GM18507 (cell line): ENCODE results near the gene CTBP1.
A peak's percentile ranks its signal among the peaks of the same experiment; 100 is the strongest.

Source experiments
- DNase-seq: peaks from one replicate; pipeline ENCODE4 v3.0.0; 2011; ENCODE audit warnings: low read depth; ENCODE audit not compliant: insufficient read length; ENCODE audit errors: extremely low spot score
- FAIRE-seq: peaks from 2 replicates; lab custom pipeline; 2011; peaks lifted over from hg19 to GRCh38; lab: Jason Lieb, UNC

The CTBP1 gene

DNA sequence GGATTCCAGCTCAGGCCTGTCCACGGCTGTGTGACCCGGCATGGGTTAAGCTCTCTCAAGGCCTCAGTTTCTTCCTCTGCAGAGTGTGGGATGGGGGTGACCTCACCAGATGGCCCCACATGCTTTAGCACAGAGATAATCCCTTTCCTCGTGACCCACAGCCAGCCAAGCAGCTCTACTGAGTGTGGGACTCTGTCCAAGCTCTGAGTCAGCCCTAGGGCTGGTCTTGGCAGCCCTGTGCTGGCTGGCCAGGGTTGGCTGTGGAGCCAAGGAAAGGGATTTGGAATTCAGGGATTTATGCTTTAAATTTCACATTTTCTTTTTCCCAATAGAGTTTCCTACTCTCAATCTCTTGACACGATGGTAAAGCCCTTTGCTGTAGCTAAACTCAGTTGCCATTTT, 56.8 kb downstream of the CTBP1 start:
- FAIRE-seq, result no peak
- no peak for DNase-seq

DNA sequence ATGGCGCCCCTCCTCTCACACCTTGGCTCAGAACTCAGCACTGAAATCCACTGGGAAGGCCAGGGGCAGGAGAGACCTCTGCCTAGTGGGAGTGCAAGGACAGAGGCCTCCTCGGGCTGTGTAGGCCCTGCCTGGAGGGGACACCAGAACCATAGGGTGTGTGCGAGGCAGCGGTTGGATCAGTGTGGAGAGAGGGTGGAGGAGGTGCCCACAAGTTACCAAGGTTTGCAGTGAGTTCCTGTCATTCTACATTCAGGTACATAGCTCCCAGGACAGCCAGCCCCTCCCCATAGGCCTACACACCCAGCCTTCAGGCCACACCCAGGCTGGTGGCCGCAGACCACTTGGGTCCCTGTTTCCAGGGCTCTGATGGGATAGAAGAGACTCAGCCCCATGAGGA, 57.3 kb downstream of the CTBP1 start:
- no peak for DNase-seq
- no peak for FAIRE-seq

DNA sequence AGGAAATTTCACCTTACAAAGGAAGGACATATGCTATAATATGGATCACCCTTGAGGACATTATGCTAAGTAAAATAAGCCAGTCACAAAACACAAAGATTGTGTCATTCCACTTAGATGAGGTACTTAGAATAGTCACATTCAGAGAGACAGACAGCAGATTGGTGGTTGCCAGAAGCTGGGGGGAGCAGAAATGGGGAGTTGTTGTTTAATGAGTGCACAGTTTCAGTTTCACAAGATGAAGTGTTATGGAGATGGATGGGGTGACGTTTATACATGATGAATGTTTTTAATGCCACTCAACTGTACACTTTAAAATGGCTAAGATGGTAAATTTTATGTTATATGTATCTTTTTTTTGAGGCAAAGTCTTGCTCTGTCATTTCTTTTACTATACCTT, 61.7 kb downstream of the CTBP1 start:
- FAIRE-seq, result peak; percentile 90
- DNase-seq, result no peak

DNA sequence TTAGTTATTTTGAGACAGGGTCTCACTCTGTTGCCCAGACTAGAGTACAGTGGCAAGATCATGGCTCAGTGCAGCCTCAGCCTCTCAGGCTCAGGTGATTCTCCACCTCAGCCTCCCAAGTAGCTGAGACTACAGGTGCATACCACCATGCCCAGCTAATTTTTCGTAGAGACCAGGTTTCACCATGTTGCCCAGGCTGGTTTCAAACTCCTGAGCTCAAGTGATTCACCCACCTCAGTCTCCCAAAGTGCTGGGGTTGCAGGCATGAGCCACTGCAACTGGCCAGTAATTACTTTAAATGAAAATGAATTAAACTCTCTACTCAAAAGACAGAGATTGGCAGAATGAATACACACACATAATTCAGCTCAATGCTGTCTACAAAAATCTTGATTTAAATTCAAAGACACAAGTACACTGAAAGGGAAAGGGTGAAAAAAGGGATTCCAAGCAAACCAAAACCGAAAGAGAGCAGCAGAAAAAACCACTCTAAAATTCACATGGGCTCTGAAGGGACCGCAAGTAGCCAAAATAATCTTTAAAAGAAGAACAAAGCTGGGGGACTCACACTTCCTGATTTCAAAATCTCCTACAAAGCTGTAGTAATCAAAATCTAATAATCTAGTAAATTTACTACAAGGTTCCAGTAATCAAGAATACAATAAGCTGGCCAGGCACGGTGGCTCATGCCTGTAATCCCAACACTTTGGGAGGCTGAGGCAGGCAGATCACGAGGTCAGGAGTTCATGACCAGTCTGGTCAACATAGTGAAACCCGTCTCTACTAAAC, 64.8 kb downstream of the CTBP1 start:
- FAIRE-seq, result peak; percentile 92
- DNase-seq, result no peak

DNA sequence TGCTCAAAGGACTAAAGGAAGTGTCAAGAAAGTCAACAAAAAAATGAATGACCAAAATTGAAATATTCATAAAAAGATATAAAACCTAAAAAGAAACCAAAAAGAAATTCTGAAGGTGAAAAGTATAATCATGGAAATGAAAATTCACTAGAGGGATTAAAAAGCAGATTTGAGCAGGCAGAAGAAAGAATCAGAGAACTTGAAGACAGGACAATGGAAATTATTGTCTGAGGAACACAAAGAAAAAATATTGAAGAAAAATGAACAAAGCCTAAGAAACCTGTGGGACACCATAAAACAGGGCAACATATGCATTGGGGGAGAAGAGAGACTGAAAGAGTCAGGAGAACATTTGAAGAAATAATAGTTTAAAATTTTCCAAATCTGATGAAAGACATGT, 66.6 kb downstream of the CTBP1 start:
- FAIRE-seq (no peak), DNase-seq (no peak)

DNA sequence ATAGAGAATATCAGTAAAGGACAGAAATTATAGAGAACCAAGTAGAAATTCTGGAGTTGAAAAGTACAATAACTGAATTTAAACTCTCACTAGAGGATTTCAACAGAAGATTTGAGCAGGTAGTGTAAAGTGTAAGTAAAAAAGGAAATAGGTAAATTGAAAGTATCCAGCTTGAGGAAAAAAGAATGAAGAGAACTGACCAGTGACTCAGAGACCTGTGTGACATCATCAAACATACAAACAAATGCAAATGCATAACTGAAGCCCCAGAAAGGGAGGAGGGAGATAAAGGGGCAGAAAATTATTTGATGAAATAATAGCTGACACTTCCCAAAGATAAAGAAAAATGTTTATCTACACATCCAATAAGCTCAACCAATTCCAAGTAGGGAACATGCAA, 68.3 kb downstream of the CTBP1 start:
- FAIRE-seq (no peak), DNase-seq (no peak)

DNA sequence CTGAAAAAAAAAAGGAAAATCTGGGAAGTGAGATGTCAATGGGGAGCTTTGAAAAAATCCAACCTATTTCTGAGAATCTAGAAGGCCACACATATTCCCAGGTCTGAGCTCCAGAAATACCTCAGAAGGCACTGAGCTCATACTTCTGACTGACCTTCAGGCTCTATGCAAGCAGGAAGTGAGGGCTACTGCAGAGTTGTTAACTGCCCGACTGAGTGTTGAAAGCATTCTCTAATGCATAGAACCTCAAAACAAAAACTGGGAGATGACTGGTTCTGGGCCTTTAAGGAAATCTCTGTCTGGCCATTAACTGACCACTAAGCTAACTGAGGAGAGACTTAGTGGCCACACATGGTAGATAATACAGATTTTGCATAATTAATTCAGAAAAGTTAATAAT, 69.0 kb downstream of the CTBP1 start:
- DNase-seq (no peak), FAIRE-seq (no peak)

DNA sequence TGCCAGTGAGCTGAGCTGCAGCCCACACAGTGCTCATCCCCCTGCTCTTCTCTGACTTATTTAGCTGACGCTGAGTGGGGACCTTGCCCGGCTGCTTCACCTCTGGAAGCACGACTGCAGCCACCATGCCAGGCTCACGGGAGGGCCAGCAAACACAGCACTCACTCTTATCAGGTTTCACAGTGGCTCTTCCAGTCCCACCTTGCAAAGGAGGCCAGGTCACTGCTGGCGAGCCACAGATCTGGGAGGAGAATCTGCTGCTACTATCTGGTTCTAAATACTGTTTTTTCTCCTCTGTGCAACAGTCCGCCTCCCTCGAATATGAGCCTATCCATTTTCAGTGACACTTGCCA, 69.9 kb downstream of the CTBP1 start:
- FAIRE-seq (no peak), DNase-seq (no peak)

DNA sequence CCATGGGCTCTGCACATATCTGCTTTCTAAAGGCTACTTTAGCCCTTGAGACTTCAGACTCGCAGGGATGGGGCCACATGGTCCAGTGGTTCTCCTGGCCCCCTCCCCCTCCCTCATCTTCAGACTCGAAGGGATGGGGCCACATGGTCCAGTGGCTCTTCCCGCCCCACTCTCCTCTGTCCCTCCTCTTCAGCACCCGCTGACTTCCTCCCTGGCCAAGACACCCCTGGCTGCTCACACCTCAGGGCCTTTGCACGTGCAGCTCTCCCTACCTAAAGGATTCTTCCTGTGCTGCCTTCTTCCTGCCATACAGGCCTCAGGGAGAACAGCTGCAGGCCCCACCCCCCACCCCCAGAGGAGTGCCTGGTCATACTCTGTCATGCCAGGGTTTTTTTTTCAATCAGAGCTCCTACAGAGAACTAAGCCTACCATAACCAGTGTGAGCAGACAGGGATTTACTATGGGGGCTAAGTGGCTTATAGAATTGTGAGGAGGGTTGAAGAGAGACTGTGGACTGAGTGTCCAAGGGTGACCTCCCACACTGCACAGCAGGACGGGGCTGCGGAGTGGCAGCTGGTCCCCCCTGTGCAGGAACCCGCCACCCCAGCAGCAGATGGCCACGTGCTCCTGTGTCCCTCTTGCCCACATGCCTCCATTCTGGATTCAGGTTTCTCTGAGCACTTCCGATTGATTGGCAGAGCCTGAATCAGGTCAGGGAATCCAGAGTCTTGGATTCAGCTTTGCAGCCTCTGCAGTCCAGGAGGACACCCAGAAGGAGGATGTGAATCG, 70.4 kb downstream of the CTBP1 start:
- no peak for FAIRE-seq

DNA sequence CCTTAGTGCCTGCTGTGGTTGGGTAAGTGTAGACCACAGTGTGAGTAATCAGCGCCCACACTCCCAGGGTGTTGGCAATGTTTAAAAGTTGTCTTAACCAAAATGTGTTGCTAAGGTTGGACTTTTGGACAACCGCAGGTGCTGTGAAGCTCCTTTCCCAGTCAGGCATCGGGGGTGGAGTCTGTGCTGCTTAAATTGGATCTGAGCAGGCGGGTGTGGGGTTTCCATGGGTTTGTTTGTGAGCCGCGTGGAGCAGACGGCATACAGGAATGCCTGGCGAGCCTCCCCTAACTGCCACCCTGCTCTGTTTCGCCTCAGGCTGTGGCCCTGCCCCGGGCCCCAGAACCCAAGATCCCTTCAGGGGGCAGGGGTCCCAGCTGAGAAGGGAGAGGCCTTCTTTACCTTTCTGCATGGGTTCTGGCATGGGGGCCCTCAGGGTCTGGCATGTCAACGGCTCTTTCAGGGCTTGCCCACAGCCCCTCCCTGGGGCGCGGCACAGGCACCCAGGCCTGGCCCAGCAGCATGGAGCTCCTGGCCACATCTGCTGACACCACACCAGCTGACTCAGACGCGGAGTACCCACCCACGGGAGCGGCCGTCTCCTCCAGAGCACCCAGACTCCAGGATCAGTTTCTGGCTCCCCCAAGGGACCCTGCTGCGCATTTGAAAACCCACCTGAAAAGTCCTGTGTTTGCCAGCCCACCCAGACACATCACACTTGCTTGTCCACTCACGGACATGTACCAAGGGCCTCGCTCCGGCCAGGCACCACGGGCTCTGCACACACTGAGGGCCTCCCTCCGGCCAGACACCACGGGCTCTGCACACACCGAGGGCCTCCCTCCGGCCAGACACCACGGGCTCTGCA, 71.4 kb downstream of the CTBP1 start:
- FAIRE-seq, result peak; percentile 44
- DNase-seq, result no peak

More for the DNA sequence above, 70.4 kb downstream of the CTBP1 start:
- DNase-seq, result no peak

DNA sequence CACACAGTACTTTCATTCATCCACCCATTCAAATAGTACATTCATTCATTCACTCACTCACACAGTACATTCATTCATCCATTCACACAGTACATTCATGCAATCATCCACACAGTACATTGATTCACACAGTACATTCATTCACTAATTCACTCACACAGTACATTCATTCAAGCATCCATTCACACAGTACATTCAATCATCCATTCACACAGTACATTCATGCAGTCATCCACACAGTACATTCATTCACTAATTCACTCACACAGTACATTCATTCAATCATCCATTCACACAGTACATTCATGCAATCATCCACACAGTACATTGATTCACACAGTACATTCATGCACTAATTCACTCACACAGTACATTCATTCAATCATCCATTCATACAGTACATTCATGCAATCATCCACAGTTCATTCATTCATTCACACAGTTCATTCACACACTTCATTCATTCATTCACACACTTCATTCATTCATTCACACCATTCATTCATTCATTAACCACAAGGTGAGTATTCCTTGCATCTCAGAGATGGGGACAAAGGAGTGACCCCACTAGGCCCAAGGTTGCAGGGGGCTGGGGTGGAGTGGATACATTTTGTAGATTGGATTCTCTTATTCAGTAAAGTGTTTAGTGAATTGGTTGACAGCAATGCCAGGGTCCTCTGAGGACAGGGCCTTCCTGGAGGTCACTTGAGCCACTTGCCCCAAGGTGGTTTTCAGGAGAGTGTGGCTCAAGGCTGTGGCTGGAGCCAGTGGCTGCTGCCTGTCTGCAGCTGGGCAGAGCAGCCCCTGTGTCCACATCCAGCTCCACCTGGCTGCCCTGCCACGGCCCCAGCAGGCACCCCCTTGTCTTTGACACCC, 72.3 kb downstream of the CTBP1 start:
- DNase-seq (no peak), FAIRE-seq (peak; percentile 45)

DNA sequence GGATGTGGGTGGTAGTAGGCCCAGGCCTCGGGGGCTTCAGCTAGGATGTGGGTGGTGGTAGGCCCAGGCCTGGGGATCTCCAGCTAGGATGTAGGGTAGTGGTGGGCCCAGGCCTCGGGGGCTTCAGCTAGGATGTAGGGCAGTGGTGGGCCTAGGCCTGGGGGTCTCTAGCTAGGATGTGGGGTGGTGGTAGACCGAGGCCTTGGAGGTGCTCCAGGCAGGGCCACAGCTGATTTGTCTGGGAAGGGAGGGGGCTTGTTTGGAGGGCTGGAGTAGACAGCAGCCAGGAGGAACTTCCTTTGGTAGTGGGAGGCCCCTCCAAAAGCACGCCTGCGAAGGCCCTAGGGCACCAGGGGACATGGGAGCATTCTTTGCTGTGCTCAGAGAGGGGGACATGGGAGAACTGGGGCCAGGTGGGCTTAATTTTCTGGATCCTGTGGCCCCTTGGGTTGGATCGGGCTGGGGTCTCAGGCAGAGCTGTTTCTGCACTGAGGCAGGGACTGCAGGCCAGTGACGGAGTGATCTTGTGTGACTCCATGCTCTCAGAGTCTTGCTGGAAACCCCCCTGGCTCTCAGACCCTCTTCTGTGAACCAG, 73.2 kb downstream of the CTBP1 start:
- FAIRE-seq (no peak), DNase-seq (no peak)

DNA sequence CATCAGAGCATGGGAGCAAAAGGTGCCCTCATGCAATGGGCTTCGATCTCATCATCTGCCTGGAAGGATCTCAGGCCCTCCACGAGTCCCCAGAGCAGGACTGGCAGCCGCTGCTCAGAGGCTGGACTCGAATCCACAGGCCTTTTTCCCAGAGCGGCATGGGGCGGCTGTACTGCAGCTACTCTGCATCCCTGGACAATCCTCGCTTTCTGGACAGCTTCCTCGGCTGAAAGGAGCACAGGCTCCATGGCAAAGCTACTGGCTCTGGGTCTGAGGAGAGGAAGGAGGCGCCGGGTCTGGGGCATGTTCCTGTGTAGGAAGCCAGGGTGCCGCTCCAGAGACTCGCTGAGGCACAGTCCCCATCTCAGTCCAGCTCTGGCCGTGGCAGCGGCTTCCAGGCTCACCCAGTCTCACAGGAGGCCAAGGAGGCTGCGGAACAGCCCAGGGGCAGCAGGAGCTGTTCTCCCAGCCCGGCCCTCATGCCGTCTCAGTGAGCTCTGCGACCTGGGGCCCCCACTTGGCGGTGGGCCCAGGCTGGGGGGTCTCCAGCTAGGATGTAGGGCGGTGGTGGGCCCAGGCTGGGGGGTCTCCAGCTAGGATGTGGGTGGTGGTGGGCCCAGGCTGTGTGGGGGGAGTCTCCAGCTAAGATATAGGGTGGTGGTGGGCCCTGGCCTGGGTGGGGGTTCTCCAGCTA, 73.8 kb downstream of the CTBP1 start:
- no peak for DNase-seq
- FAIRE-seq, result no peak

DNA sequence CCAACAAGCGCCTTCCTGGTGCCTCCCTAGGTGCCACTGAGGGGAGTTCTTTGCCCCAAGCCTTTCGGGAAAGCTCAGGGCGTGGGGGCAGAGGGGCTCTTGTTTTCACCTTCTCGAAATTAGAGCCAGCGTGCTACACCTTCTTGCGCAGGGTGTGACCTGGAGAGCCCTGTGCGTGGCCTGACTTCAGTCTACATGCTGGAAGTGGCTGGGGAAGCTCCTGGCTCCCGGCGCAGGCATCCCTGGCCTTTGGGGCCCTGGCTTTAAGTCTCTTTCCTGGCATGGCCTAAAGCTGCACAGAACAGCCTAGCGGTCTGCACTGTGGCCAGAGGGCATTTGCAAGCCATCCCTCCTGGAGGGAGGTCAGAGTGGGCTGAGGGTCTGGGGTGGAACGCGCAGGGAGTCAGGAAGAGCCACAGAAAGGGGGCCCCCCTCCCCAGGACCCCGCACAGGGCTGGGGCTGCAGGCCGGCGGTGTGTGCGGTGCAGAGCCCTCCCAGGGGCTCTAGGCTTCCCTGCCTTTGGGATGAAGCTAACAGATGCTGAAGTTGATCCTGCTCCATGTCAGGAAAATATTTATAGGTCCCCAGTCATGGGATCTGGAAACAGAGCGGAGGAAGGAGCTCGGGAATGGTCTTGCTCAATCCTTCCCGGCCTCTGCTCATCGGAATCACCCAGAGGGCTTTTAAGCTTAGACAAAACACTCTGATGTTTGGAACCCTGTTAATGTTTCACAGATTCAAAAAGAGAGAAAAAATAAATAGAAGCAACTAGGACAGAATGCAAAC, 75.8 kb downstream of the CTBP1 start:
- FAIRE-seq (no peak), DNase-seq (no peak)

DNA sequence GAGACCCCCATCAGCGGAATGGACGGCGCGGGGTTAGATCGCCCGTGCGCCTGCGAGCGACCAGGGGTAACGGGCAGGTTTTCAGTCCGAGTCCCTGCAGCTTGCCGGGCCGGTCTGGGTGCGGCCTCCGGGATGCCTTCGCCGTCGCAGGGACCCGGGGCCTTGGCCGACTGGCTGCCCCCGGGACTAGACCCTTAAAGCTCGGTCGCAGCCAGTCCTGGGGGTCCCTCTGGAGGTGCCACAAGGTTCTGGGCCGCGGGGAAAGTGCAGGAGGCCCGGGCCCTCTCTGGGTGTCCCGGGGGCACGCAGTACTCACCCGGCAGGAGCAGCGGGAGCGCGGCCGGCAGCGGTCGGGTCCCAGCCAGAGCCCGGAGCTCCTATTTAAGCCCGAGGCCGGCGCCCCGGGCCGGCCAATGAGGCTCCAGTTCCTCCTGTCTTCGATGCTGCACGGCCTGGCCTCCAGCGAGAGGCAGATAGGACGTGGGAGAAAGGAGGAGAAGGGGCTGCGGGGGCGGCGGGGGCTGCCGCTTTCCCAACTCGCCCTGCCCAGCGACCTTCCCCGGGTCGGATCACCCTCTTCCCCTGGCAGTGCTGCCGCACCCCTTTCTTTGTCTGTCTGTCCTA, 76.6 kb downstream of the CTBP1 start, which contains the start of gene SPON2:
TSS of gene SPON2 (minus strand) at position 356 of the 624 bp plus-strand sequence.
- DNase-seq (no peak), FAIRE-seq (no peak)

DNA sequence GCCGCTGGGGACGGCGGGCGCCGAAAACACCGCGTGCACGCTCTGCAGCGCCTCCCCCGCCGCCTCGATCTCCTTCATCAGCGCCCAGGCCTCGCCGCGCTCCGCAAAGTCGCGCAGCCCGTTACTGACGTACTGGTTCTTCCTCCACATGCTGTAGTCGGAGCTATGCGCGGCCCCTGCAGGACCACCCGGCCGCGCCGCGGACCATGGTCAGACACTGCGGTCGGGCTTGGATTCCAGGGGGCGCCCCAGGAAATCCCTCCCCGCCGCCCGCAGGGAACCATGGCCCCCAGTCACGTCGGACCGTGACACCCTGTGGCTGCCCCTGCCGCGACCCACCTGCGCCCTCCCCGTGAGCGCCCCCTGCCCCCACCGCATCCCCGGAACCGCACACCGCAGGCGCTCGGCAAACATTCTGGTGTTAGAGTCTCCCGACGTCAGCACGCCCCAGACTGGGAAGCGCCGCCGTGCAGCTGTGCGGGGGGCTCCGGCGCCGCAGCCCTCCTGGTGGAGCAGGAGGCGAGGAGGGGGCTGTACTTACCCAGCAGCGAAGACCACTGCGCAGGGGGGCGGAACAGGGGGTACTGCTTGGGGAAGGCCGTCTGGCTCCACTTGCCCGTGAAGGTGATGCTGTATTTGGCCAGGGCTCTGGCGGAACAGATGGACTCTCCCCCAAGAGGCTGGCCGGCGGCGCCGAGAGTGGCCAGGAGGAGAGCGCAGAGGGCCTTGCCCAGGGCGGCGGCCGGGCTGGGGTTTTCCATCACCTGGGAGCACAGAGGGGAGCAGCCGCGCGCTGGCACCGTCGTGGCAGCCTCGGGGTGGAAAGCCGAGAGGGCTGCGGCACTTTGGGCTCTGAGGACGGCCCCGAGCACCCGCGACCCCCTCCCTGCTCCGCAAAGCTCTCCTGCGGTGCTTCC, 77.4 kb downstream of the CTBP1 start:
- FAIRE-seq, result no peak
- no peak for DNase-seq
